H7 (cell line): ENCODE measurements around the gene HABP2. TPM values are rescaled to one million over a fixed set of nuclear protein-coding genes. Genes with fewer than 3 reads are reported as not detected.
A peak's percentile ranks its signal among the peaks of the same experiment; 100 is the strongest.

Experiments used
- DNase-seq: peaks from one replicate; pipeline ENCODE4 v3.0.0; 2012
- H3K27me3 ChIP-seq: 2 replicates; pipeline ENCODE4 v1.6.0; 2011; ENCODE audit warnings: mild to moderate bottlenecking, low read length; ENCODE audit not compliant: control insufficient read depth, insufficient read depth
- H3K36me3 ChIP-seq: replicated peaks from 2 replicates; pipeline ENCODE4 v1.5.1; 2011; ENCODE audit warnings: low read length; ENCODE audit not compliant: control insufficient read depth, insufficient read depth
- H3K4me3 ChIP-seq: 2 replicates; pipeline ENCODE4 v1.5.1; 2011; ENCODE audit warnings: low read depth, mild to moderate bottlenecking, control low read depth, low read length, moderate library complexity; ENCODE audit not compliant: insufficient read depth
- total RNA-seq: library from RNA; depleted of rRNA; stranded (reverse); fragments of >200 nt; shearing (Covaris generic); gene quantifications from 2 replicates; pipeline ENCODE4 v1.2.3, GENCODE V29; 2014

The HABP2 gene
- total RNA-seq, 1 experiment from 2014 or later = not detected

- Histone ChIP-seq H3K36me3 (no peaks in the 10 kb centered on the region), H3K27me3 (no peaks in the 10 kb centered on the region), H3K4me3 (no peak overlapping the region)
- DNase-seq = no peak
These were observed 28.2 kb downstream of the HABP2 start for GRCh38 chr10:113581092-113581491.

DNA sequence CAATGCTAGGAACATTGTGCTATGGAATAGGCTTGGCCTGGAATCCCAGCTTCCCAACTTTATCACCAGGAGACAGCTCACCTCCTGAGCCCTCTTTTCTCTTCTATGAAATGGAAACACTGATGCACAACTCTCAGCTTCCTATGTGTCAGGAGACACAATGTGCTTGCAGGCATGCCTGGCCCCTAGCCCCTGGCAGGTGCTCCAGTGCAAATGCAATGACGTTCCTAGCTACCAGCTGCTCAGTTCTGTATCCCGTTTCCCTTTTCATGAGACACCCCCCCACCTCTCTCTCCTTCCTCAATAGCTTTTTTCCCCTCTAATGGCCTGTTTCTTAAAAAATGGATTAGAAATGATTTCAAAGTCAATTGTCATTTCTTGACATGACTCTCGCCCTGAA is 30.7 kb downstream of the HABP2 start:
- no peaks in the 10 kb centered on the region for H3K27me3 ChIP-seq
- H3K36me3 ChIP-seq = no peaks in the 10 kb centered on the region
- no peak overlapping the region for H3K4me3 ChIP-seq
- DNase-seq = no peak

- no peak for DNase-seq
- H3K36me3 ChIP-seq = no peaks in the 10 kb centered on the region
- H3K27me3 ChIP-seq = no peaks in the 10 kb centered on the region
- H3K4me3 ChIP-seq = no peak overlapping the region
These were observed 33.1 kb downstream of the HABP2 start for GRCh38 chr10:113585949-113586348.

DNA sequence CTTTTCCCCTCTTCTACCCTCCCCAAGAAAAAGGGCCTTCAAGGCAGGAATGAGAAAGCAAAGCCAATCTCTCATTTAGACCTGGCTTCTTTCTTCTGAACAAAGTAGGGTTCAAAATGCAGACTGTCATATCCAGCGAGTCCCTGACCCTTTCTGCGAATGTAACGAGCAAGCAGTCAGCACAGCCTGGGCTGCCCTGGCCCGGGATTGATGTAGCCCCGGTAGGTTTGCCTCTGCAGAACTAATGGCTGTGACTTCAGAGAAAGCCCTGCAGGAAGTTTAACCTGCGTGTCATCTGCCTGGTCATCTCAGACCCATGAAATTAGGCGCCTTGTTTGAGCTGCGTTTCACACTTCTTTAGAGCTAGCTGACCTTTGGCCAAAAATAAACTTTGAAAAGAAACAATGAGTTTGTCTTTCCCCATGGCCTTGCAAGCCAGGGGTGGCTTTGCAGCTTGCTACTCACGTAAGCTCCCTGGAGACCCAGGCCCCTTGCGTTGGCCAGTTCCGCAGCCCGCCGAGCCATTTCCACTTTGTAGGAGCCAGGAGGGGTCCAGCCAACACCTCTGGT is 36.4 kb downstream of the HABP2 start:
- no peak overlapping the region for H3K4me3 ChIP-seq
- no peaks in the 10 kb centered on the region; the same call in 1 of the 2 replicates for H3K27me3 ChIP-seq
- H3K36me3 ChIP-seq = no peaks in the 10 kb centered on the region
- no peak for DNase-seq

DNA sequence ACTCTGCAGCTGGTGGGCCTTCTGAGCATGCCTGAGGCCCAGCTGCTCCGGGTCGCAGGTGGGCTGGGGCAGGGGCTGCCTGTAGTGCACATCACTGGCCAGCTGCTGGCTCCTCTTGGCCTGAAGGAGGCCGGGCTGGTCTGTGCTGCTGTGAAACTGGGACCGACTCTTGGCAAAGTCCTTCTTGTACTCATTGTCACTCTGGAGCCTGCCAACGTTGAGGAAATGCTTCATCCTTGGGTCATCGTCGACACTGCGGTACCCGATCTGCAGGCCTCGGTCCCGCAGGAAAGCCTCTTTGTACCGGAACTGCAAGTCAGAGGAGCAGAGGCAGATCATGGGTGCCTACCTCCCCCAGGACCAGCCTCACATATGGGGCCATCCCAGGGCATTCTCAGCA is 37.7 kb downstream of the HABP2 start:
- Histone ChIP-seq H3K36me3 (no peaks in the 10 kb centered on the region), H3K27me3 (no peaks in the 10 kb centered on the region; the same call in 1 of the 2 replicates), H3K4me3 (no peak overlapping the region)
- DNase-seq = no peak

GRCh38 chr10:113592380-113592779 is 39.5 kb downstream of the HABP2 start:
- DNase-seq = no peak
- Histone ChIP-seq H3K36me3 (no peaks in the 10 kb centered on the region), H3K27me3 (no peaks in the 10 kb centered on the region; the same call in 1 of the 2 replicates), H3K4me3 (no peak overlapping the region)

- no peaks in the 10 kb centered on the region; the same call in 1 of the 2 replicates for H3K27me3 ChIP-seq
- no peaks in the 10 kb centered on the region for H3K36me3 ChIP-seq
- H3K4me3 ChIP-seq = no peak overlapping the region
- DNase-seq = no peak
These were observed 41.8 kb downstream of the HABP2 start for GRCh38 chr10:113594652-113595051.

DNA sequence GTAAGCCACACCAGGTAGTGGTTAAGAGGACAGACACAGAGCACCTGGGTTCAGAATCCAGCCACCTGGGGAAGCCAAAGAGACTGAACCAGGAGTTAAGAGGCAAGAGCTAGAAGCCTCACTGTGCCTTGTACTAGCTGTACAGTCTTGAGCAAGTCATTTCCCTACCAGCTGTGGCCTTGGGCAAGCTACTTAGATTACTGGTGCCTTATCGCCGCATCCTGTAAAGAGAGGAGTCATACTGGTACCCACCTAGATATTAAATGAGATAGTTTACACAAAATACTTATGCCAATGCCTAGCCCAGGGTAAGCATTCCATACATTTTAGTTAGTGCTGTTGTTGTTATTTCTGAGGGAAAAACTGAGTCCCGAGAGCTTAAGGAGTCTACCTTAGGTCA is 47.7 kb downstream of the HABP2 start:
- no peak for DNase-seq
- no peaks in the 10 kb centered on the region for H3K27me3 ChIP-seq
- H3K36me3 ChIP-seq = no peaks in the 10 kb centered on the region
- no peak overlapping the region for H3K4me3 ChIP-seq

- H3K36me3 ChIP-seq = no peaks in the 10 kb centered on the region
- DNase-seq = no peak
- no peaks in the 10 kb centered on the region for H3K27me3 ChIP-seq
- no peak overlapping the region for H3K4me3 ChIP-seq
These were observed 50.4 kb downstream of the HABP2 start for GRCh38 chr10:113603057-113603777.

DNA sequence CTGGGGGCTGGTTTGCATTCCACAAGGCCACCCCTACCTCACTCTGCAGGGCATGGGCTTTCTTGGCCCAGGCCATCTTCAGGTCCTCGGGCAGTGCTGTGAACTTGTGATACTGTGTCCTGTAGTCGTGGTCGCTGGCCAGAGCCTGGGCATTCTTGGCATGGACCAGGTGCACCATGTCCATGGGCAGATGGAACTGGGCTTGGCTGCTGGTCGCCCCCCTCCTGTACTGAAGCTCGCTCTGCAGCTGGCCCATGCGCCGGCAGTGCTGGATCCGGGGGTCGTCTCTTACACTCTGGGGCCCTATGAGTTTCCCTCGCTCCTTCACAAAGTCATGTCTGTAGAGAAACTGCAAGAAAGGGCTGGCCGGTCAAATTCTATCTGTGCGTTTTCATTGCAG is 51.7 kb downstream of the HABP2 start:
- Histone ChIP-seq H3K27me3 (no peaks in the 10 kb centered on the region), H3K4me3 (no peak overlapping the region), H3K36me3 (no peaks in the 10 kb centered on the region)
- no peak for DNase-seq

DNA sequence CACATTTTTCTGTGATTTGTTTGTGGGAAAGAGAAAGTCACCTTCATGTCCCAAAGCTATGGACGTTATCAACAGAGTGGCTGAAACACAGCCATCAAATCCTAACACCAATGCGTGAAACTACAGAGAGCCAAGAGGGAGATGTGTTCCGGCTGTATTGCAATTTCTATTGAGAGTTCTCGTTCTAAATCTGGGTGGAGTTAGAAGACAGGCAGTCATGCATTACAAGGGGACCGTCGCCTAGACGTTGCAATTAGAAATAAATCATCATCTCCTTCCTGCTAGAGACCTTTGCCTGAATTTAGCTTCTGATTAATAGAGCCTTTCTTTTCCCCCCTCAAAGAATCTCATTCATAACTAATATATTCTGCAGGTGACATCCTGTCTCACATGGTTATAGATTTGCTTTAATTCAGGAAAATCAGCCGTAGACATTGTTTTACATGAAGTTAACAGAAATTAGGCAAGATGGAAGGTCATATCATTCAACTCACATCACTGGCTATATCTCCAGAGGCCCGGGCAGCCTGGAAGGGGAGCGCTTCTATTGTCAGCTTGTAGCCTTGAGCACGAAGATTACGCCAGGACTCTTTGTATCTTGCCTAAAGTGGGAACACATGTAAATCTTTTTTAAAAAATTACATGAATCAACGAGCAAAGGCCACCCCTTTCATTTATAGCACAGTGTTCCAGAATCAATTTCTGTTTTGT is 52.6 kb downstream of the HABP2 start:
- H3K27me3 ChIP-seq = no peaks in the 10 kb centered on the region
- no peak for DNase-seq
- no peaks in the 10 kb centered on the region for H3K36me3 ChIP-seq
- H3K4me3 ChIP-seq = no peak overlapping the region

DNA sequence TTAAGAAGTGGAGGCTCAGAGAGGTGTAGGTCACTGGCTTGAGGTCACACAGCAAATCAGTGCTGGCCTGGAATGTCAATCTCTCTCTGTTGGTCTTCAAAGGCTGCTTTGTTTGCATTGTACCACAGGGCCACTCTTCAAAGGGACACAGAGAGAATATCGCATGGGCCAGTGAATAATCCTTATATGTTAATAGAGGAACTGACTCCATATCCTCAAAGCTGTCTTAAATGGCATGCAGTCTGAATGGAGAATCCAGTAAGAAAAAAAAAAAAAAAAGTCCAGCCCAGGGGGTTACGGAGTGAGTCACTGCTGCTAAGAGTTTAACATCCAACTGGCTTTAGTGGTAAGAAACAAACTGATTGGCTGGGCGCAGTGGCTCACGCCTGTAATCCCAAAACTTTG is 56.9 kb downstream of the HABP2 start:
- no peak for DNase-seq
- Histone ChIP-seq H3K4me3 (no peak overlapping the region), H3K27me3 (peaks cover 2% of the 10 kb centered on the region), H3K36me3 (no peaks in the 10 kb centered on the region)

DNA sequence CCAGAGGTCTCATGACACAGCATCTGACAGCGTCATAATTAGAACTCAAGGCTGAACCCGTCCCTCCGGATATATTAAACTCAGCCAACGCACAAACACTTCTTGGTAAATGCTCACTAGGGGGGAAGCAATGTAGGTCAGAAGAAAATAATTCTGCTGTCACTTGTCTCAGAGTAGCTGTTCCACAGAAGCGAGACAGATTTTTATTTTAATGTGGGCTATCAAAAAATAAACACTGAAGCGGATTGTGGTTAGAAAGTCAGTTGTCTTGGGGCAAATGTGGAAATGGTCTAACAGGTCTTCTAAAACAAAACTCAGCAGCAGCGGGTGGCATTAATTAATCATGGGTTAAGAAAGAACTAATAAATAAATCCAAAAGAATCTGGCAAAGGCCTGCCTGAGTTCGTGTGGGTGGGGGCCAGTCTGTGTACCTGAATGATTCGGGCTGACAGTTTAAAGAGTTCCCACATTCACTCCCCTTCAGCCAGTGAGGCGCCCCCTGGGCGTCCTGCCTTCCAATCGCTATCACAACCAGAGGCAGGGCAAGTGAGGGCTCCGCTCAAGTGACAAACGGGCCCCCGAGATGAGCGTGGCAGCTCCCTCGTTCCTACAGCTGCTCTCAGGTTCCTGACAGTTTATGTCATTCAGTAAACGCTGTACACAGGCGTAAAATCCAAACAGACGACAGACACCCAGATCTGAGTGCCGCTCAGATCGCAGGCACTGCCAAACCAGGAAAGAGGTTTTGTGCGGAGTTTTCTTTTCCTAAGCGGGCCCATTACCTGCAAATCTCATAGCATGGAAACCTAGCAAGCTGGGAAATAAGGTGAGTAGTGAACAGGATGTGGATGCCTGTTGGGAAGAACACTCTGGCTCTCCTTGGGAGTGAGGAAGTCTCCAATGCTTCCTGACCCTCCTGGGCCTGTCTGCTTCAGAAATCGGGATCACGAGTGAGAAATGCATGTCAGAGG is 58.1 kb downstream of the HABP2 start:
- peaks cover 5% of the 10 kb centered on the region for H3K27me3 ChIP-seq
- H3K4me3 ChIP-seq = no peak overlapping the region
- no peaks in the 10 kb centered on the region for H3K36me3 ChIP-seq
- peak; percentile 51 for DNase-seq

- Histone ChIP-seq H3K27me3 (peaks cover 5% of the 10 kb centered on the region), H3K4me3 (no peak overlapping the region), H3K36me3 (no peaks in the 10 kb centered on the region)
- no peak for DNase-seq
These were observed 59.3 kb downstream of the HABP2 start for GRCh38 chr10:113612154-113612553.
